ENCODE measurements around the gene ANKRD29.

DNA sequence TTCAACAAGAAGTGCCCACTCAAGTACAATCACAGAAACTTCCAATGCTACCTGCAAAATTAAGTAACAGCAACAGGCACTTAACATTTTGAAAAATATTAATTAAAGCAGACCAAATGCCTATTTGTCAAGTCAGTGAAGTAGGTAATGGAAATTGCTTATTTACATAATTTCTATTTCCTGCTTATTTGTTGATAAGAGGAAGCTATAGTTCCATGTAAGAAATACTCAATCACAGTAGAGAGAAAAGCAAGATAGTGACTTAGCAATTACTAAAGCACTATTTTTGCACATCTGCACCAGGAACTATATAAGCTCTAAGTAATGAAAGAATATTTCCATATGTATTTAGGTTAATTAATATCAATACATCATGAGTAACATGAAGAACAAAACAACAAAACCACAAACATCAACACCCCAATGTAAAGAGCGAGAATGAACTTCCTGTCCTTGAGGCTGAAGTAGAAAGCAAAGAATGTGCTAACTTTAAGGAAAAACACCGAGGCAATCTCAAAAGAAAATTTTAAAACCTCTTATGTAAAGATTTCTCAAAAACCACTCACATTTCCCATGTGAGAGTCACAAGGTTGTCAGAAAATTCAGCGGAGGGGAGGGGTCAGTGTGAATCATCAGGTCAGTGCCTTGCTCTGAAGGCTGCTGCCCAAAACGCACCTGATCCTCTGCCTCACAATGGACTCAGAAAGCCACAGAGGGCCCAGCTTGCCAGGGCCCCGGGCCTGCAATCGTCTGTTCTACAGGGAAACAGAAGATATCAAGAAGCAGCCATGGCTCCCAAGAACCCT is 88.9 kb downstream of the ANKRD29 start:
- TF ChIP-seq USF1 (IDR thresholded peaks at IDR 0.05; ENCODE audit: borderline replicate concordance, low read depth): no peak
- TF ChIP-seq CTCF (IDR thresholded peaks at IDR 0.05): no peak
- no peak for TF ChIP-seq TCF12 (IDR thresholded peaks at IDR 0.05)
- TF ChIP-seq, protein P1, sequence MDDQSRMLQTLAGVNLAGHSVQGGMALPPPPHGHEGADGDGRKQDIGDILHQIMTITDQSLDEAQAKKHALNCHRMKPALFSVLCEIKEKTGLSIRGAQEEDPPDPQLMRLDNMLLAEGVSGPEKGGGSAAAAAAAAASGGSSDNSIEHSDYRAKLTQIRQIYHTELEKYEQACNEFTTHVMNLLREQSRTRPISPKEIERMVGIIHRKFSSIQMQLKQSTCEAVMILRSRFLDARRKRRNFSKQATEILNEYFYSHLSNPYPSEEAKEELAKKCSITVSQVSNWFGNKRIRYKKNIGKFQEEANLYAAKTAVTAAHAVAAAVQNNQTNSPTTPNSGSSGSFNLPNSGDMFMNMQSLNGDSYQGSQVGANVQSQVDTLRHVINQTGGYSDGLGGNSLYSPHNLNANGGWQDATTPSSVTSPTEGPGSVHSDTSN (IDR thresholded peaks at IDR 0.05): no peak
- TF ChIP-seq EP300 (IDR thresholded peaks at IDR 0.05; ENCODE audit: borderline replicate concordance in 1 of 2, low read depth in 1 of 2, low read length in 1 of 2): no peak
- TF ChIP-seq SIN3A (IDR thresholded peaks at IDR 0.05; ENCODE audit: borderline replicate concordance, low read depth, low read length): no peak
- TF ChIP-seq NFIC (IDR thresholded peaks at IDR 0.05; ENCODE audit: borderline replicate concordance): no peak
- TF ChIP-seq TAF1 (IDR thresholded peaks at IDR 0.05; ENCODE audit: borderline replicate concordance, low read depth, low read length): no peak
- TF ChIP-seq YY1 (IDR thresholded peaks at IDR 0.05; ENCODE audit: low read depth): no peak

Measured in SK-N-SH (cell line).